Hepatocyte (in vitro differentiated cells): ENCODE data around the gene CLEC4C. TPM values are rescaled to one million over a fixed set of nuclear protein-coding genes. Genes with fewer than 3 reads are reported as not detected.
"Not testable (repeated sequence)": the region's sequence is repeated elsewhere in the genome, so short reads cannot be mapped to it uniquely, and the experiment has no call there.

Source experiments
- DNase-seq: peaks from one replicate; pipeline ENCODE4 v3.0.0-alpha.2; 2016; ENCODE audit warnings: low spot score
- H2AFZ ChIP-seq: fragments of 200-600 bp; sonication (generic); 2 replicates; pipeline ENCODE4 v1.6.0; 2016; ENCODE audit warnings: antibody characterized with exemption, mild to moderate bottlenecking
- H3K27ac ChIP-seq: fragments of 200-600 bp; sonication (generic); 2 replicates; pipeline ENCODE4 v1.5.1; 2016; ENCODE audit warnings: mild to moderate bottlenecking
- H3K27me3 ChIP-seq: fragments of 200-600 bp; sonication (generic); 2 replicates; pipeline ENCODE4 v1.6.1; 2016
- H3K36me3 ChIP-seq: fragments of 200-600 bp; sonication (generic); replicated peaks from 2 replicates; pipeline ENCODE4 v1.5.1; 2016; ENCODE audit warnings: low read depth; ENCODE audit not compliant: insufficient read depth
- H3K4me1 ChIP-seq: fragments of 200-600 bp; sonication (generic); 2 replicates; pipeline ENCODE4 v1.5.1; 2016; ENCODE audit warnings: mild to moderate bottlenecking, moderate library complexity; ENCODE audit not compliant: insufficient read depth
- H3K4me2 ChIP-seq: fragments of 200-600 bp; sonication (generic); 2 replicates; pipeline ENCODE4 v1.6.0; 2016
- H3K4me3 ChIP-seq: fragments of 200-600 bp; sonication (generic); 2 replicates; pipeline ENCODE4 v1.5.1; 2016; ENCODE audit warnings: mild to moderate bottlenecking
- H3K79me2 ChIP-seq: fragments of 200-600 bp; sonication (generic); 2 replicates; pipeline ENCODE4 v1.6.0; 2017; ENCODE audit warnings: mild to moderate bottlenecking
- H3K9me2 ChIP-seq: fragments of 200-600 bp; sonication (generic); replicated peaks from 2 replicates; pipeline ENCODE4 v1.6.0; 2017; ENCODE audit warnings: mild to moderate bottlenecking; ENCODE audit not compliant: insufficient read depth
- H3K9me3 ChIP-seq: fragments of 200-600 bp; sonication (generic); 2 replicates; pipeline ENCODE4 v1.5.1; 2016; ENCODE audit warnings: low read depth, mild to moderate bottlenecking
- H4K20me1 ChIP-seq: fragments of 200-600 bp; sonication (generic); 2 replicates; pipeline ENCODE4 v1.6.0; 2016; ENCODE audit warnings: mild to moderate bottlenecking; ENCODE audit not compliant: insufficient read depth, poor library complexity, severe bottlenecking
- CTCF ChIP-seq: fragments of 200-600 bp; sonication (generic); IDR thresholded peaks from 2 replicates; pipeline ENCODE4 v1.5.1; 2016; ENCODE audit warnings: antibody characterized with exemption, mild to moderate bottlenecking; ENCODE audit not compliant: poor library complexity
- EZH2 ChIP-seq: fragments of 200-600 bp; sonication (generic); IDR thresholded peaks from 2 replicates; pipeline ENCODE4 v1.6.1; 2016; ENCODE audit warnings: antibody characterized with exemption, mild to moderate bottlenecking, borderline replicate concordance
- EZH2phosphoT487 ChIP-seq: fragments of 200-600 bp; sonication (generic); IDR thresholded peaks from one replicate; pipeline ENCODE4 v1.6.1; 2018; ENCODE audit warnings: antibody characterized with exemption, mild to moderate bottlenecking, low read depth, moderate library complexity; ENCODE audit not compliant: unreplicated experiment, severe bottlenecking
- WGBS: methylation state at CpG from one replicate; pipeline ENCODE4 v1.1.6; 2016; ENCODE audit warnings: low lambda C conversion rate; ENCODE audit errors: missing lambda C conversion rate; 5-methylcytosine and 5-hydroxymethylcytosine counted together
- polyA plus RNA-seq: library from polyadenylated mRNA; unstranded; fragments of >200 nt; fragmentation: Nextera tagmentation; extraction: Ambion mirVana; gene quantifications from 2 replicates; pipeline ENCODE4 v1.2.1, GENCODE V29; 2016
- total RNA-seq: library from RNA; depleted of rRNA; stranded (reverse); fragments of >200 nt; gene quantifications from 2 replicates; pipeline ENCODE4 v1.2.3, GENCODE V29; 2014

Gene CLEC4C
- total and polyA plus RNA-seq, 2 experiments from 2014 or later = not detected

- no peaks in the 10 kb centered on the region for H4K20me1 ChIP-seq
- H3K27me3 ChIP-seq = no peaks in the 10 kb centered on the region
- H3K9me3 ChIP-seq = no peaks in the 10 kb centered on the region
- H3K9me2 ChIP-seq = no peaks in the 10 kb centered on the region
- no peak for DNase-seq
- WGBS = 20% methylated on average over 4 of the region's 4 CpGs
- no peaks in the 10 kb centered on the region for H3K4me1 ChIP-seq
- no peak overlapping the region for H3K4me2 ChIP-seq
- no peaks in the 10 kb centered on the region for H3K36me3 ChIP-seq
- H2AFZ ChIP-seq = no peak overlapping the region
- no peaks in the 10 kb centered on the region for H3K79me2 ChIP-seq
- H3K4me3 ChIP-seq = no peak overlapping the region
- no peak for TF ChIP-seq CTCF
- no peak for TF ChIP-seq EZH2phosphoT487
- TF ChIP-seq EZH2 = no peak
- H3K27ac ChIP-seq = no peak overlapping the region
These were observed 1.7 kb upstream of the CLEC4C start for GRCh38 chr12:7748852-7749251.

- Histone ChIP-seq H4K20me1 (no peaks in the 10 kb centered on the region), H3K9me2 (no peaks in the 10 kb centered on the region), H3K4me3 (no peak overlapping the region), H3K27ac (no peak overlapping the region), H3K4me1 (no peaks in the 10 kb centered on the region), H3K4me2 (no peak overlapping the region), H3K36me3 (no peaks in the 10 kb centered on the region), H2AFZ (no peak overlapping the region), H3K9me3 (no peaks in the 10 kb centered on the region), H3K27me3 (no peaks in the 10 kb centered on the region), H3K79me2 (no peaks in the 10 kb centered on the region)
- DNase-seq = no peak
- WGBS = 59% methylated on average over 3 of the region's 3 CpGs
- TF ChIP-seq EZH2phosphoT487 (no peak), EZH2 (no peak), CTCF (no peak)
These were observed 14.2 kb downstream of the CLEC4C start for GRCh38 chr12:7732993-7733392.

- no peak overlapping the region for H3K27ac ChIP-seq
- TF ChIP-seq CTCF (no peak), EZH2phosphoT487 (no peak), EZH2 (no peak)
- 57% methylated on average over 5 of the region's 5 CpGs for WGBS
- H3K9me3 ChIP-seq = no peaks in the 10 kb centered on the region
- no peak overlapping the region for H3K4me3 ChIP-seq
- H3K4me1 ChIP-seq = no peaks in the 10 kb centered on the region
- DNase-seq = no peak
- H2AFZ ChIP-seq = no peak overlapping the region
- H3K36me3 ChIP-seq = no peaks in the 10 kb centered on the region
- H3K27me3 ChIP-seq = no peaks in the 10 kb centered on the region
- H3K4me2 ChIP-seq = no peak overlapping the region
- no peaks in the 10 kb centered on the region for H3K79me2 ChIP-seq
- H3K9me2 ChIP-seq = no peaks in the 10 kb centered on the region
- no peaks in the 10 kb centered on the region for H4K20me1 ChIP-seq
These were observed 15.7 kb downstream of the CLEC4C start for GRCh38 chr12:7731486-7731885.

GRCh38 chr12:7730984-7731383, 16.2 kb downstream of the CLEC4C start:
- not testable (repeated sequence) for H3K9me3 ChIP-seq, H3K27me3 ChIP-seq, H3K27ac ChIP-seq, H3K4me2 ChIP-seq, H3K36me3 ChIP-seq, H3K4me1 ChIP-seq, H4K20me1 ChIP-seq, H3K9me2 ChIP-seq, DNase-seq, H2AFZ ChIP-seq, H3K79me2 ChIP-seq, H3K4me3 ChIP-seq
